GM12878 (cell line): Measurements from ENCODE around the gene PCCA. TPM values are rescaled to one million over a fixed set of nuclear protein-coding genes. Genes with fewer than 3 reads are reported as not detected.

ENCODE experiments used
- ATAC-seq: fragments of 200-7000 bp; cut with Tn5 transposase; 3 replicates; pipeline ENCODE4 v1.9.1; 2020; ENCODE audit warnings: mild to moderate bottlenecking, moderate library complexity
- BruUV-seq: library from RNA; stranded (reverse); fragments of 400-500 nt; replicated peaks from 2 replicates; lab custom pipeline; 2021; lab: Mats Ljungman, UMichigan
- CTCF ChIA-PET: fragments of 300-600 bp; sonication (Branson Sonifier 250); formaldehyde crosslinking; extraction: SDS; loops from one replicate; lab custom pipeline; 2021; ENCODE audit warnings: inconsistent platforms; lab: Yijun Ruan, JAX
- POLR2A ChIA-PET: fragments of 350-600 bp; formaldehyde crosslinking; extraction: SDS; loops from one replicate; lab custom pipeline; 2021; ENCODE audit warnings: inconsistent platforms; lab: Charles Lee
- RAD21 ChIA-PET: fragments of 300-600 bp; sonication (Branson Sonifier 250); formaldehyde crosslinking; loops from one replicate; lab custom pipeline; 2023; ENCODE audit warnings: antibody characterized with exemption; ENCODE audit not compliant: unreplicated experiment; lab: Charles Lee
- SMC1A ChIA-PET: fragments of 300-600 bp; sonication (Branson Sonifier 250); formaldehyde crosslinking; loops from one replicate; lab custom pipeline; 2023; ENCODE audit not compliant: unreplicated experiment, uncharacterized antibody; lab: Charles Lee
- DNase-seq: peaks from one replicate; pipeline ENCODE4 v3.0.0-alpha.2; 2011; ENCODE audit warnings: low read depth, low spot score
- FAIRE-seq: peaks from 3 replicates; lab custom pipeline; 2011; peaks lifted over from hg19 to GRCh38; lab: Jason Lieb, UNC
- H2AFZ ChIP-seq: 2 replicates; pipeline ENCODE4 v1.6.0; 2011; ENCODE audit warnings: low read depth, low read length, control low read depth; ENCODE audit not compliant: control insufficient read depth
- H3K27ac ChIP-seq: 2 replicates; pipeline ENCODE4 v1.5.1; 2011; ENCODE audit warnings: control low read depth; ENCODE audit not compliant: control insufficient read depth, insufficient read depth
- H3K27me3 ChIP-seq, 2 experiments: replicated peaks in 1 of 2; 2 replicates each; pipeline versions ENCODE4 v1.6.0 to v1.6.1; 2011; ENCODE audit warnings: low read length in 1 of 2; ENCODE audit not compliant: control insufficient read depth in 2 of 2, insufficient read depth in 2 of 2
- H3K36me3 ChIP-seq, 2 experiments: 2 replicates each; pipeline ENCODE4 v1.5.1; 2011; ENCODE audit warnings: low read length in 1 of 2; ENCODE audit not compliant: control insufficient read depth in 2 of 2, insufficient read depth in 2 of 2
- H3K4me1 ChIP-seq: 2 replicates; pipeline ENCODE4 v1.6.1; 2011; ENCODE audit warnings: mild to moderate bottlenecking, low read length, moderate library complexity, mixed read lengths; ENCODE audit not compliant: control insufficient read depth, insufficient read depth
- H3K4me2 ChIP-seq: 2 replicates; pipeline ENCODE4 v1.6.0; 2011; ENCODE audit warnings: control low read depth; ENCODE audit not compliant: control insufficient read depth, insufficient read depth
- H3K4me3 ChIP-seq: fragments of 200-600 bp; sonication (generic); 2 replicates; pipeline ENCODE4 v1.5.1; 2016
- H3K79me2 ChIP-seq: 2 replicates; pipeline ENCODE4 v1.6.0; 2011; ENCODE audit warnings: low read length; ENCODE audit not compliant: control insufficient read depth, insufficient read depth
- H3K9ac ChIP-seq: 2 replicates; pipeline ENCODE4 v1.8.0; 2011; ENCODE audit warnings: low read length, control low read depth, mixed read lengths; ENCODE audit not compliant: control insufficient read depth, insufficient read depth
- H3K9me3 ChIP-seq: replicated peaks from 3 replicates; pipeline ENCODE4 v1.5.1; 2011; ENCODE audit warnings: mild to moderate bottlenecking, low read length; ENCODE audit not compliant: control insufficient read depth, insufficient read depth
- H4K20me1 ChIP-seq: 2 replicates; pipeline ENCODE4 v1.6.0; 2011; ENCODE audit not compliant: control insufficient read depth, insufficient read depth
- CUX1 ChIP-seq: IDR thresholded peaks from 2 replicates; pipeline ENCODE4 v1.6.1; 2012; ENCODE audit warnings: improper control_type of control experiment, low read depth, low read length; ENCODE audit not compliant: insufficient replicate concordance
- MEF2A ChIP-seq: IDR thresholded peaks from 2 replicates; pipeline ENCODE4 v1.6.1; 2011; ENCODE audit warnings: low read depth, mild to moderate bottlenecking, low read length, moderate library complexity; ENCODE audit not compliant: insufficient read depth
- MEF2B ChIP-seq: fragments of 450-650 bp; IDR thresholded peaks from 2 replicates; pipeline ENCODE4 v1.6.1; 2018; ENCODE audit warnings: mild to moderate bottlenecking, moderate library complexity; ENCODE audit not compliant: partially characterized antibody, poor library complexity, severe bottlenecking
- RB1 ChIP-seq: fragments of 450-650 bp; formaldehyde crosslinking; IDR thresholded peaks from 2 replicates; pipeline ENCODE4 v1.6.1; 2017; ENCODE audit warnings: mild to moderate bottlenecking, borderline replicate concordance
- RBBP5 ChIP-seq: fragments of 200-600 bp; sonication (generic); conservative IDR thresholded peaks from 2 replicates; pipeline ENCODE4 v1.6.1; 2016
- REST ChIP-seq: IDR thresholded peaks from 2 replicates; pipeline ENCODE4 v1.6.1; 2012; ENCODE audit warnings: mild to moderate bottlenecking, low read depth, low read length
- YY1 ChIP-seq: IDR thresholded peaks from 2 replicates; pipeline ENCODE4 v1.6.1; 2011; ENCODE audit warnings: low read depth, mild to moderate bottlenecking, low read length
- ZNF592 ChIP-seq: fragments of 450-650 bp; IDR thresholded peaks from 2 replicates; pipeline ENCODE4 v1.6.1; 2017; ENCODE audit warnings: mild to moderate bottlenecking, moderate library complexity
- WGBS: methylation state at CpG from one replicate; pipeline ENCODE4 v1.1.6; 2016; ENCODE audit warnings: low lambda C conversion rate; ENCODE audit not compliant: insufficient replicate concordance, insufficient coverage; ENCODE audit errors: missing lambda C conversion rate; 5-methylcytosine and 5-hydroxymethylcytosine counted together
- in situ Hi-C: fragments of 300-500 bp; cut with MboI; formaldehyde crosslinking; loops from 9 replicates; pipeline ENCODE4 v1.14.3; 2018; ENCODE audit warnings: mixed read lengths
- intact Hi-C: fragments of 100-400 bp; cut with micrococcal nuclease; formaldehyde crosslinking; loops from one replicate; pipeline ENCODE4 v1.14.2; 2022; ENCODE audit not compliant: unreplicated experiment
- polyA plus RNA-seq, 11 experiments: library from polyadenylated mRNA; depleted of rRNA in 4 of 11; unstranded in 6 of 11; stranded (reverse) in 5 of 11; fragments of >200 nt; fragmentation: Nextera tagmentation in 4 of 11; fragmentation: Illumina TruSeq in 1 of 11; extraction: Ambion mirVana in 4 of 11; extraction: Trizol in 1 of 11; gene quantifications; 1 replicate in 1 of 11; 2 replicates in 10 of 11; pipeline versions ENCODE4 v1.2.1 to v1.2.3, GENCODE V29; 2011 to 2016; ENCODE audit warnings: inconsistent platforms in 2 of 11, missing spikeins in 2 of 11, low read depth in 1 of 11
- total RNA-seq, 4 experiments: library from RNA; depleted of rRNA in 3 of 4; stranded (reverse); fragments of >200 nt in 3 of 4; fragmentation: Illumina TruSeq in 1 of 4; extraction: Trizol in 1 of 4; gene quantifications; 2 replicates each; pipeline versions ENCODE4 v1.2.1 to v1.2.3, GENCODE V29; 2013 to 2021
- TF ChIP-seq, protein P1 (sequence below): fragments of 450-650 bp; IDR thresholded peaks from 2 replicates; pipeline ENCODE4 v1.6.1; 2016; ENCODE audit warnings: mild to moderate bottlenecking

Gene PCCA
- total and polyA plus RNA-seq, 10 of the 15 experiments (the other 5 are each of a cell fraction or from before 2014, with no cell fraction given): 5.9 to 18.2 (median 12.4) TPM

DNA sequence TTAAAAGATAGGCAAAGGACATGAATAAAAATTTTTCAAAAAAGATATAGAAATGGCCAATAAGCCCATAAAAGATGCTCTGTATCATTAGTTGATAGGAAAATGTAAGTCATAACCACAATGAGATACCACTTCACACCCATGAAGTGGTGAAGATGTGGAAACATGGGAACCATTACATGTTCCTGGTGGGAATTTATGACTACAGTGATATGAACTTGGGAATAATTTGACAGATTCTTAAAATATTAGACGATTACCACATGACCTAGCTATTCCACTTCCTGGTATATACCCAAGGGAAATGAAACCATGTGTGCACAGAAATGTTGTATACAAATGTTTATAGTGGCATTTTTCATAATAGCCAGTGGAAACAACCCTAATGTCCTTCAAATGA lies 267.5 kb downstream of the PCCA start:
- H3K79me2 ChIP-seq: no peaks in the 10 kb centered on the region
- RAD21 ChIA-PET: no interaction called here
- H3K9ac ChIP-seq: no peak overlapping the region
- H3K4me1 ChIP-seq: no peaks in the 10 kb centered on the region
- no peaks in the 10 kb centered on the region for H3K36me3 ChIP-seq
- in situ Hi-C loops: no loop called here
- H3K27ac ChIP-seq: no peak overlapping the region
- ATAC-seq (no peak), FAIRE-seq (no peak), DNase-seq (no peak)
- H4K20me1 ChIP-seq: no peaks in the 10 kb centered on the region
- no peak overlapping the region for H2AFZ ChIP-seq
- H3K4me2 ChIP-seq: no peak overlapping the region
- WGBS: 5% methylated on average over 1 of the region's 1 CpG
- H3K27me3 ChIP-seq: no peaks in the 10 kb centered on the region
- POLR2A ChIA-PET: no interaction called here
- SMC1A ChIA-PET: interaction anchor here (0.6 to 0.9 kb wide), 2 partner anchors 45 to 441 kb away, joined by 3 read pairs; no protein-coding TSS in a partner anchor
- intact Hi-C loops: no loop called here
- no TSS peak for BruUV-seq
- H3K4me3 ChIP-seq: no peak overlapping the region
- CTCF ChIA-PET: no interaction called here
- no peaks in the 10 kb centered on the region for H3K9me3 ChIP-seq
- TF ChIP-seq RB1 (no peak), RBBP5 (no peak), REST (no peak), ZNF592 (no peak), MEF2A (no peak), MEF2B (no peak), YY1 (no peak), CUX1 (no peak)
- TF ChIP-seq, protein P1, sequence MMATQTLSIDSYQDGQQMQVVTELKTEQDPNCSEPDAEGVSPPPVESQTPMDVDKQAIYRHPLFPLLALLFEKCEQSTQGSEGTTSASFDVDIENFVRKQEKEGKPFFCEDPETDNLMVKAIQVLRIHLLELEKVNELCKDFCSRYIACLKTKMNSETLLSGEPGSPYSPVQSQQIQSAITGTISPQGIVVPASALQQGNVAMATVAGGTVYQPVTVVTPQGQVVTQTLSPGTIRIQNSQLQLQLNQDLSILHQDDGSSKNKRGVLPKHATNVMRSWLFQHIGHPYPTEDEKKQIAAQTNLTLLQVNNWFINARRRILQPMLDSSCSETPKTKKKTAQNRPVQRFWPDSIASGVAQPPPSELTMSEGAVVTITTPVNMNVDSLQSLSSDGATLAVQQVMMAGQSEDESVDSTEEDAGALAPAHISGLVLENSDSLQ: no peak
